GM12864 (cell line): ENCODE results near the gene MIF.
"Not testable (repeated sequence)": the region's sequence is repeated elsewhere in the genome, so short reads cannot be mapped to it uniquely, and the experiment has no call there.

Experiments
- DNase-seq: peaks from one replicate; pipeline ENCODE4 v3.0.0-alpha.2; 2011; ENCODE audit warnings: low read depth
- H3K4me3 ChIP-seq: 2 replicates; pipeline ENCODE4 v1.5.1; 2011; ENCODE audit warnings: mild to moderate bottlenecking, low read depth, low read length, control low read depth
- CTCF ChIP-seq: IDR thresholded peaks from 2 replicates; pipeline ENCODE4 v1.5.1; 2011; ENCODE audit warnings: low read depth, mild to moderate bottlenecking, moderate library complexity, low read length, control low read depth, inconsistent platforms; ENCODE audit errors: missing control alignments

MIF gene

GRCh38 chr22:23913306-23913660 lies 19.1 kb downstream of the MIF start:
- TF ChIP-seq CTCF, result no peak
- DNase-seq, result no peak
- H3K4me3 ChIP-seq, result peak overlapping the region; percentile 85

- TF ChIP-seq CTCF, result no peak
- H3K4me3 ChIP-seq, result peak overlapping the region; percentile 85
- DNase-seq, result peak; percentile 97
Measured at GRCh38 chr22:23913661-23914353, 19.6 kb downstream of the MIF start.

GRCh38 chr22:23915290-23915689 lies 21.1 kb downstream of the MIF start:
- no peak for DNase-seq
- H3K4me3 ChIP-seq, result no peak overlapping the region
- no peak for TF ChIP-seq CTCF

GRCh38 chr22:23920267-23920611 lies 26.1 kb downstream of the MIF start:
- DNase-seq, H3K4me3 ChIP-seq: not testable (repeated sequence)

GRCh38 chr22:23921586-23922201 lies 27.5 kb downstream of the MIF start:
- not testable (repeated sequence) for DNase-seq, H3K4me3 ChIP-seq

GRCh38 chr22:23922921-23923320 lies 28.7 kb downstream of the MIF start:
- no peak for DNase-seq
- H3K4me3 ChIP-seq, result no peak overlapping the region
- TF ChIP-seq CTCF, result no peak

GRCh38 chr22:23925020-23925606 lies 30.9 kb downstream of the MIF start:
- no peak for TF ChIP-seq CTCF
- no peak for DNase-seq
- H3K4me3 ChIP-seq, result no peak overlapping the region

GRCh38 chr22:23926561-23926960 lies 32.4 kb downstream of the MIF start:
- no peak for DNase-seq
- TF ChIP-seq CTCF, result no peak
- H3K4me3 ChIP-seq, result no peak overlapping the region
